GM13977 (cell line): ENCODE measurements around the gene DISP2.

ENCODE experiments used
- DNase-seq: peaks from one replicate; pipeline ENCODE4 v3.0.0; 2012; ENCODE audit warnings: low spot score
- CTCF ChIP-seq: IDR thresholded peaks from 2 replicates; pipeline ENCODE4 v1.5.1; 2012; ENCODE audit warnings: mild to moderate bottlenecking, control low read depth; ENCODE audit not compliant: insufficient read depth; ENCODE audit errors: extremely low read depth, missing control alignments
- in situ Hi-C: fragments of 300-500 bp; cut with MboI; formaldehyde crosslinking; loops from one replicate; pipeline ENCODE4 v1.12.0; 2022; ENCODE audit warnings: low sequenced_read_pairs, low pct_unique_long_range_greater_than_20kb, mixed read lengths, inconsistent platforms; ENCODE audit not compliant: unreplicated experiment

The DISP2 gene

GRCh38 chr15:40382580-40383456 lies 24.8 kb downstream of the DISP2 start, which contains the start of gene KNSTRN:
Gene KNSTRN (plus strand): TSS chr15:40382721. CDS start chr15:40382836, 115 bp downstream.
- DNase-seq = peak; percentile 97
- no peak for TF ChIP-seq CTCF
- in situ Hi-C loops = no loop called here

- in situ Hi-C loops = no loop called here
- no peak for TF ChIP-seq CTCF
- DNase-seq = no peak
These were observed 28.5 kb downstream of the DISP2 start for GRCh38 chr15:40386480-40386879.

GRCh38 chr15:40388941-40389823 lies 31.2 kb downstream of the DISP2 start:
- TF ChIP-seq CTCF = no peak
- no peak for DNase-seq
- in situ Hi-C loops = no loop called here

- no peak for DNase-seq
- in situ Hi-C loops = no loop called here
- no peak for TF ChIP-seq CTCF
These were observed 32.0 kb downstream of the DISP2 start for GRCh38 chr15:40389824-40390595.

- DNase-seq = no peak
- in situ Hi-C loops = no loop called here
- TF ChIP-seq CTCF = no peak
These were observed 35.2 kb downstream of the DISP2 start for GRCh38 chr15:40392986-40393948.
